GM21447 (cell line): ENCODE measurements around the gene DPH5.

Experiments used
- ATAC-seq: cut with Tn5 transposase; IDR thresholded peaks from one replicate; pipeline ENCODE4 v1.9.1; 2021; ENCODE audit not compliant: unreplicated experiment

Gene DPH5

DNA sequence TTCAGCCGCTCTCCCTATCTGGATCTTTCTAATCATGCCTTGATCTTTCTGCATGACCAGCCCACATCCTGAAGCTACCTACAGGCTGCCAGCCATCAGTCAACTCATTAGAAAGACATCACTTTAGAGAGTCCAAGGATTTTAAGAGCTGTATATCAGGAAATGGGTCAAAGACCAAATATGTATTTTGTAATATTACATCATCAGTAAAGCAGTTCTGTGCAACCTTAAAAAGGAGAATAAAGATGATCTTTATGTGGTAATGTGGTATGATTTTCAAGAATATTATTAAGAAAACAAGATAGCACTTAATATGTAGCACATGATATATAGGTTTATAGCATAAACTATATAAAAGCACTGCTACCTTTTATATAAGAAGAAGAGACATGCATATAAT lies 82.1 kb downstream of the DPH5 start:
- no peak for ATAC-seq

DNA sequence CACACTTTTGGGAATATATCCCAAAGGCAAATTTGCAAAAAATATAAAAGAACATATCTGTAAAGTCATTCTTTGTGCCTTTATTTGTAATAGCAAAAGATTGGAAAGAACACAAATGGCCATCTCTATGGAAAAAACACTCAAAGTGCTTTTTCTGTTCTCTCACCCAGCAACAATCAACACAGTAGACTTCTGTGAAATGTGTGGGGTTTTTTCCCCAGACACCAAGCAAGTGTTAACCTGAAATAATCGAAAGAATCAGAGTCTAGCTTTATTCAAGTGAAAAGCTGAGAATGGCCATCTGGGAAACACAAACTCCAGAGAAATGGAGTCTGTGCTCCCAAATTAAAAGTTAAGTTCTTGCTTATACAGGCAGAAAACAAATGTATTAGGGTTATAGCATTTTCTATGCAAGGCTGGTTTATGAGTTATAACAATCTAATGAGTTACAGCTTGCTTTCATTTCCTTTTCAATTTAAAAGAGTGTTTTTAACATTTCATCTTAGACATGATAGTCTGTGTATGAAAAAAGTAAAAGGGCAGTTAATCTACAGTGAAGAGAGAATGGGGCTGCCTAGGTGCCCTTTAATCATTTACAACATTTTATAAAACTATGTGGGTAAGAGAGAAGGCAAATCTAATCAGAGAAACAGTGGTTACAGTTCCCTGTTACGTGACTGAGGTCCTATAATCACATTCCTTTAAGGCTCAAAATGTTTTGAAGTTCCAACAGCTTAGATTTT lies 83.1 kb downstream of the DPH5 start:
- no peak for ATAC-seq

DNA sequence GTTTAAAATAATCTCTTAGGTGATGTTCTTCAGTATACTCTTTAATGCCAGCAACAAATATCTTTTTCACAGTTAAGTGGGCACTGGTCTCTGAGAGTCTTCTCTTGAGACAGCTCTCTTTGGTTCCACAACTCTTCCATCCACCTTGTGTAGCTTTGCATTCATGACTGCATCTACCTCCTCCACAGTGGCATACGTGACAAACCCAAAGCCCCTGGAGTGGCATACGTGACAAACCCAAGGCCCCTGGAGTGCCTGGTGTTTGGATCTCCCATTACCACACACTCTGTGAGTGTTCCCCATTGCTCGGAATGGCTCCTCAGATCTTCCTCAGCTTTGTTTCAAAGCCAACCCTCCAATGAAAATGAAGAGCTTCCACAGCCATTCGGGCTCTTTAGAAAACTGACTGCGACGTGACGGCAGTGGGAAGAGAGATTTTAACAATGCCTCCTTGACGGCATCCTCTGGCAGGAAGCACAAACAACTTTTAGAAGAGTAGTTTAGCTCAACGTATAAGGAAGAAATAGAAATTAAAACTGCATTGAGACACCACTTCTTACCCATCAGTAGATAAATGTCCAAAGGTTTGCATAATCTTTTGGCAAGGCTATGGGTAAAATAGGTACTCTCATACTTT lies 83.9 kb downstream of the DPH5 start:
- no peak for ATAC-seq

DNA sequence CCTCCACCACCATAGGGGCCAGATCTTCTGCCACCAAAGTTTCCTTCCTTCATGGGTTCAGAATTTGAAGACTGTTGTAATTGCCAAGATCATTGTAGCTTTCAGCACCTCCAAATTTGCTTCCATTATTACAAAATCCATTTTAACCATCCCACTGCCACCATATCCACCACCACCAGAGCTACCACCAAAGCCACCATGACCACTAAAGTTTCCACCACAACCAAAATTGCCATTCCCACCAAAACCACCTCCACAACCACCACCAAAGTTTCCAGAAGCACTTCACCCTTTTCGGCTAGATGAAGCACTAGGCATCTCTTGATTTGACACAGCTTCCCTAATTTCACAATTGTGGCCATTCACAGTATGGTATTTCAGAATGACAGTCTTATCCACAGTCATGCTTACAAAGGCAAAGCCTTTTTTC lies 84.5 kb downstream of the DPH5 start:
- ATAC-seq = no peak
